ACC112 (cell line): ENCODE measurements around the gene CFAP74.
"Not testable (repeated sequence)": the region's sequence is repeated elsewhere in the genome, so short reads cannot be mapped to it uniquely, and the experiment has no call there.

Experiments
- H2AFZ ChIP-seq: fragments of 200-600 bp; sonication (generic); one replicate; pipeline ENCODE4 v1.6.0; 2017; ENCODE audit warnings: antibody characterized with exemption, low read length; ENCODE audit not compliant: unreplicated experiment
- H3K27ac ChIP-seq: fragments of 200-600 bp; sonication (generic); 2 replicates; pipeline ENCODE4 v1.5.1; 2014; ENCODE audit warnings: low read depth, mild to moderate bottlenecking, antibody characterized with exemption, low read length, moderate library complexity
- H3K27me3 ChIP-seq: fragments of 200-600 bp; sonication (generic); 2 replicates; pipeline ENCODE4 v1.6.1; 2014; ENCODE audit warnings: mild to moderate bottlenecking, antibody characterized with exemption, low read length, moderate library complexity, mixed read lengths; ENCODE audit not compliant: insufficient read depth
- H3K36me3 ChIP-seq: fragments of 200-600 bp; sonication (generic); 2 replicates; pipeline ENCODE4 v1.6.1; 2016; ENCODE audit warnings: mild to moderate bottlenecking, antibody characterized with exemption, low read length, moderate library complexity, mixed read lengths; ENCODE audit not compliant: insufficient read depth
- H3K4me1 ChIP-seq: fragments of 200-600 bp; sonication (generic); one replicate; pipeline ENCODE4 v1.6.1; 2016; ENCODE audit warnings: low read length, mixed read lengths; ENCODE audit not compliant: insufficient read depth, unreplicated experiment, control insufficient read depth
- H3K4me3 ChIP-seq: fragments of 200-600 bp; sonication (generic); 2 replicates; pipeline ENCODE4 v1.5.1; 2014; ENCODE audit warnings: mild to moderate bottlenecking, low read depth, low read length
- H3K79me2 ChIP-seq: fragments of 200-600 bp; sonication (generic); one replicate; pipeline ENCODE4 v1.6.0; 2016; ENCODE audit warnings: low read length; ENCODE audit not compliant: control insufficient read depth, unreplicated experiment, insufficient read depth

The CFAP74 gene

GRCh38 chr1:1984560-1985070 is 19.0 kb downstream of the CFAP74 start:
- Histone ChIP-seq H3K4me1 (peaks cover 5% of the 10 kb centered on the region), H3K36me3 (no peaks in the 10 kb centered on the region), H3K4me3 (no peak overlapping the region), H3K27me3 (peaks cover 9% of the 10 kb centered on the region; the same call in 1 of the 2 replicates), H3K27ac (no peak overlapping the region), H3K79me2 (no peaks in the 10 kb centered on the region), H2AFZ (no peak overlapping the region)

- H3K4me3 ChIP-seq = no peak overlapping the region
- H3K27ac ChIP-seq = no peak overlapping the region
- no peaks in the 10 kb centered on the region for H3K27me3 ChIP-seq
- no peaks in the 10 kb centered on the region for H3K79me2 ChIP-seq
- no peak overlapping the region for H2AFZ ChIP-seq
- no peaks in the 10 kb centered on the region for H3K36me3 ChIP-seq
- H3K4me1 ChIP-seq = no peaks in the 10 kb centered on the region
Measured at GRCh38 chr1:1982379-1983232, 21.0 kb downstream of the CFAP74 start.

GRCh38 chr1:1981631-1982327 is 21.8 kb downstream of the CFAP74 start:
- not testable (repeated sequence) for H3K79me2 ChIP-seq, H3K27ac ChIP-seq, H3K27me3 ChIP-seq

GRCh38 chr1:1981142-1981500 is 22.5 kb downstream of the CFAP74 start:
- Histone ChIP-seq H3K27me3 (no peaks in the 10 kb centered on the region), H3K36me3 (no peaks in the 10 kb centered on the region)

More at GRCh38 chr1:1981631-1982327, 21.8 kb downstream of the CFAP74 start:
- H3K4me1 ChIP-seq, H2AFZ ChIP-seq, H3K36me3 ChIP-seq, H3K4me3 ChIP-seq: not testable (repeated sequence)

GRCh38 chr1:1980467-1981141 is 23.0 kb downstream of the CFAP74 start:
- Histone ChIP-seq H3K36me3 (no peaks in the 10 kb centered on the region), H3K27me3 (no peaks in the 10 kb centered on the region), H3K27ac (no peak overlapping the region), H2AFZ (no peak overlapping the region), H3K4me3 (no peak overlapping the region), H3K79me2 (no peaks in the 10 kb centered on the region), H3K4me1 (no peaks in the 10 kb centered on the region)

More at GRCh38 chr1:1981142-1981500, 22.5 kb downstream of the CFAP74 start:
- no peak overlapping the region for H3K27ac ChIP-seq
- no peak overlapping the region for H3K4me3 ChIP-seq
- no peak overlapping the region for H2AFZ ChIP-seq
- no peaks in the 10 kb centered on the region for H3K79me2 ChIP-seq
- H3K4me1 ChIP-seq = no peaks in the 10 kb centered on the region

GRCh38 chr1:1979482-1980165 is 24.0 kb downstream of the CFAP74 start:
- Histone ChIP-seq H3K27me3 (peaks cover 6% of the 10 kb centered on the region; the same call in 1 of the 2 replicates), H2AFZ (no peak overlapping the region), H3K36me3 (no peaks in the 10 kb centered on the region), H3K4me1 (no peaks in the 10 kb centered on the region), H3K27ac (no peak overlapping the region), H3K79me2 (no peaks in the 10 kb centered on the region), H3K4me3 (no peak overlapping the region)

GRCh38 chr1:1978690-1979481 is 24.7 kb downstream of the CFAP74 start:
- H2AFZ ChIP-seq, H3K27ac ChIP-seq, H3K27me3 ChIP-seq, H3K4me1 ChIP-seq, H3K4me3 ChIP-seq, H3K79me2 ChIP-seq, H3K36me3 ChIP-seq: not testable (repeated sequence)

- Histone ChIP-seq H3K36me3 (no peaks in the 10 kb centered on the region), H3K27me3 (peaks cover 8% of the 10 kb centered on the region; the same call in 1 of the 2 replicates), H3K4me3 (no peak overlapping the region), H3K4me1 (no peaks in the 10 kb centered on the region), H3K27ac (no peak overlapping the region), H3K79me2 (no peaks in the 10 kb centered on the region), H2AFZ (no peak overlapping the region)
Measured at GRCh38 chr1:1978108-1978507, 25.5 kb downstream of the CFAP74 start.

- Histone ChIP-seq H3K4me3 (no peak overlapping the region), H3K27me3 (peaks cover 8% of the 10 kb centered on the region; the same call in 1 of the 2 replicates), H3K79me2 (no peaks in the 10 kb centered on the region), H2AFZ (no peak overlapping the region), H3K4me1 (no peaks in the 10 kb centered on the region), H3K36me3 (no peaks in the 10 kb centered on the region), H3K27ac (no peak overlapping the region)
Measured at GRCh38 chr1:1976031-1976430, 27.6 kb downstream of the CFAP74 start.
